ENCODE measurements around the gene ARMC8. TPM values are rescaled to one million over a fixed set of nuclear protein-coding genes. Genes with fewer than 3 reads are reported as not detected.

The ARMC8 gene
- total RNA-seq, 4 donors from 2014 or later, result 79.3 to 93.0 (median 84.9) TPM

- intact Hi-C loops (cut with DNase I), result no loop called here
- no peak for DNase-seq (ENCODE audit: extremely low spot score)
- Histone ChIP-seq H3K4me1 (peaks cover 0 to 4% (median 0%) of the 10 kb centered on the region in 4 donors), H3K4me3 (no peak overlapping the region), H3K27me3 (no peaks in the 10 kb centered on the region), H3K27ac (replicated peaks in 1 of 4) (no peak overlapping the region), H3K36me3 (peaks cover 35 to 95% (median 69%) of the 10 kb centered on the region in 4 donors), H3K9me3 (no peaks in the 10 kb centered on the region)
- TF ChIP-seq POLR2A (IDR thresholded peaks at IDR 0.05; ENCODE audit: low read depth) (no peak), EP300 (IDR thresholded peaks at IDR 0.05) (no peak), POLR2AphosphoS5 (IDR thresholded peaks at IDR 0.05) (no peak)
- TF ChIP-seq, protein P1, sequence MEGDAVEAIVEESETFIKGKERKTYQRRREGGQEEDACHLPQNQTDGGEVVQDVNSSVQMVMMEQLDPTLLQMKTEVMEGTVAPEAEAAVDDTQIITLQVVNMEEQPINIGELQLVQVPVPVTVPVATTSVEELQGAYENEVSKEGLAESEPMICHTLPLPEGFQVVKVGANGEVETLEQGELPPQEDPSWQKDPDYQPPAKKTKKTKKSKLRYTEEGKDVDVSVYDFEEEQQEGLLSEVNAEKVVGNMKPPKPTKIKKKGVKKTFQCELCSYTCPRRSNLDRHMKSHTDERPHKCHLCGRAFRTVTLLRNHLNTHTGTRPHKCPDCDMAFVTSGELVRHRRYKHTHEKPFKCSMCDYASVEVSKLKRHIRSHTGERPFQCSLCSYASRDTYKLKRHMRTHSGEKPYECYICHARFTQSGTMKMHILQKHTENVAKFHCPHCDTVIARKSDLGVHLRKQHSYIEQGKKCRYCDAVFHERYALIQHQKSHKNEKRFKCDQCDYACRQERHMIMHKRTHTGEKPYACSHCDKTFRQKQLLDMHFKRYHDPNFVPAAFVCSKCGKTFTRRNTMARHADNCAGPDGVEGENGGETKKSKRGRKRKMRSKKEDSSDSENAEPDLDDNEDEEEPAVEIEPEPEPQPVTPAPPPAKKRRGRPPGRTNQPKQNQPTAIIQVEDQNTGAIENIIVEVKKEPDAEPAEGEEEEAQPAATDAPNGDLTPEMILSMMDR (IDR thresholded peaks at IDR 0.05), result no peak
- WGBS, result 82% methylated on average over 4 of the region's 4 CpGs
These were observed 45.7 kb downstream of the ARMC8 start for GRCh38 chr3:138232705-138233364.

GRCh38 chr3:138234401-138235179, 47.5 kb downstream of the ARMC8 start:
- intact Hi-C loops (cut with DNase I), result no loop called here
- Histone ChIP-seq H3K27ac (replicated peaks in 1 of 4) (no peak overlapping the region), H3K36me3 (peaks cover 45 to 95% (median 76%) of the 10 kb centered on the region in 4 donors), H3K9me3 (no peaks in the 10 kb centered on the region), H3K4me1 (no peaks in the 10 kb centered on the region), H3K4me3 (no peak overlapping the region), H3K27me3 (no peaks in the 10 kb centered on the region)
- no peak for TF ChIP-seq POLR2AphosphoS5 (IDR thresholded peaks at IDR 0.05)
- no peak for TF ChIP-seq EP300 (IDR thresholded peaks at IDR 0.05)
- TF ChIP-seq, protein P1 (IDR thresholded peaks at IDR 0.05), result no peak
- no peak for TF ChIP-seq POLR2A (IDR thresholded peaks at IDR 0.05; ENCODE audit: low read depth)
- no peak for DNase-seq (ENCODE audit: extremely low spot score)
- 92% methylated on average over 5 of the region's 5 CpGs for WGBS

DNA sequence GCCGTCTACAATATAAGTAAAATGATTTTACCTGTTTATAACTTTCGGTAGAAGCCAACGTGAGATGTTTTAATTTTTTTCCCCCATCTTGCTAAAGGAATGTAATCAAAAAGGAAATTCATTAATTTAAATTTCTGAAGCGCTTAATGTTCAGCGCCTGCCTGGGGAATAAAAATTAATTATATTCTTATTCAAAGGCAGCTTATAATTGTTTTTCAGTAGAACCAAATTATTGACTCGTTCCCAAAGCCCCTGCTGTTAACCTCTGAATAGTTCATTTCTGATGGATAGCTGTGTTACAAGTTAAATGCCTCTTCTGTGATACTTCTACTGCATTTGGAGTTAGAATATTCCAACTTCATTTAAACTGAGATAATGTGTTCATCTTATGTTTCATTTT, 51.6 kb downstream of the ARMC8 start:
- intact Hi-C loops (cut with DNase I), result no loop called here
- Histone ChIP-seq H3K4me3 (no peak overlapping the region), H3K36me3 (peaks cover 42 to 95% (median 70%) of the 10 kb centered on the region in 4 donors), H3K27me3 (no peaks in the 10 kb centered on the region), H3K4me1 (no peaks in the 10 kb centered on the region), H3K9me3 (no peaks in the 10 kb centered on the region), H3K27ac (replicated peaks in 1 of 4) (no peak overlapping the region)
- 87% methylated on average over 6 of the region's 6 CpGs for WGBS
- DNase-seq (ENCODE audit: extremely low spot score), result no peak
- no peak for TF ChIP-seq POLR2AphosphoS5 (IDR thresholded peaks at IDR 0.05)
- no peak for TF ChIP-seq EP300 (IDR thresholded peaks at IDR 0.05)
- no peak for TF ChIP-seq POLR2A (IDR thresholded peaks at IDR 0.05; ENCODE audit: low read depth)
- TF ChIP-seq, protein P1 (IDR thresholded peaks at IDR 0.05), result no peak

DNA sequence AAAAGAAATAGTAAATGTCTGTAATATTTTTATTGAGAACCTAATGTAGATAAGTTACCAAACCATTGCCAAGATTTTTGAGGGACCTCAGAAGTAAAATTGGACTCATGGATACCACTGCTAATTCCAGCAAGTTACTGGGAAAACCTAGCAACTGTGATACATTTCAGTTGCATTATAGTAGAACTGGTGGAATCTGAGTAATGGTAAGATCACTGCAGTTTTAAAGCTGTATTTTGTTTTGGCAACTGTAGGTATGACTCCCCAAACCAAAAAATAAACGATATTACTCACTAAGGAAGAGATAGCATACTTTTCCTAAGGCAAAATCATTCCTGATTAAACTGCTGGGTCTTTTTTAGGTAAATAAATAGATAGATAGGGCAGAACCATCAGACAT, 54.0 kb downstream of the ARMC8 start:
- Histone ChIP-seq H3K36me3 (peaks cover 40 to 93% (median 73%) of the 10 kb centered on the region in 4 donors), H3K27ac (replicated peaks in 1 of 4) (no peak overlapping the region), H3K9me3 (no peaks in the 10 kb centered on the region), H3K4me3 (no peak overlapping the region), H3K4me1 (no peaks in the 10 kb centered on the region), H3K27me3 (no peaks in the 10 kb centered on the region)
- TF ChIP-seq, protein P1 (IDR thresholded peaks at IDR 0.05), result no peak
- no peak for TF ChIP-seq POLR2A (IDR thresholded peaks at IDR 0.05; ENCODE audit: low read depth)
- no peak for TF ChIP-seq POLR2AphosphoS5 (IDR thresholded peaks at IDR 0.05)
- no peak for TF ChIP-seq EP300 (IDR thresholded peaks at IDR 0.05)
- 64% methylated on average over 1 of the region's 1 CpG for WGBS
- DNase-seq (ENCODE audit: extremely low spot score), result no peak
- intact Hi-C loops (cut with DNase I), result no loop called here
